Measurements from ENCODE around the gene EIF4E3. TPM values are rescaled to one million over a fixed set of nuclear protein-coding genes. Genes with fewer than 3 reads are reported as not detected.
A peak's percentile ranks its signal among the peaks of the same experiment; 100 is the strongest.

Gene EIF4E3
- total RNA-seq, 1 donor: 2.9 TPM

DNA sequence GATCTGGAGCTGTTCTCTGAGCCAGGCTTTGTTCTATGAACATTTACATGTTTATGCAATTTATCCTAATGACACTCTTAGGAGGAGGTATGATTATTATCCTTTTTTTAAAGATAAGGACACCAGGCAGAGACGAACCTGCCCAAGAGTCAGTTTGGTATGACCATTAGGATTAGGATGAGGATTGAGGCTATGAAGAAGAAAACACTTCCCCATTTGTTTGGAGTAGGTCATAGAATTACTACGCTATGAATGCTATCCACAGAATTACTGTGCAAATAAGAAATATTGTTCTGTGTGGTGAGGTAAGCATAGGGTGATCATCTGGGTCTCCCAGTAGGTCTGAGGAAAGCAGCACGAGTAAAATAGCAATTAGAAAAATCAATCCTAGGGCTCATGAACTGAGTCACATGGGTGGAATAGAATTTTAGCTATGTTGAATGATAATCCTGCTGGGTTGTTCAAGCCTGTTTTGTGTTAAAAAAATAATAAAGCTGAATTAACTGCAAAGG is 23.9 kb downstream of the EIF4E3 start:
- TF ChIP-seq, protein P1, sequence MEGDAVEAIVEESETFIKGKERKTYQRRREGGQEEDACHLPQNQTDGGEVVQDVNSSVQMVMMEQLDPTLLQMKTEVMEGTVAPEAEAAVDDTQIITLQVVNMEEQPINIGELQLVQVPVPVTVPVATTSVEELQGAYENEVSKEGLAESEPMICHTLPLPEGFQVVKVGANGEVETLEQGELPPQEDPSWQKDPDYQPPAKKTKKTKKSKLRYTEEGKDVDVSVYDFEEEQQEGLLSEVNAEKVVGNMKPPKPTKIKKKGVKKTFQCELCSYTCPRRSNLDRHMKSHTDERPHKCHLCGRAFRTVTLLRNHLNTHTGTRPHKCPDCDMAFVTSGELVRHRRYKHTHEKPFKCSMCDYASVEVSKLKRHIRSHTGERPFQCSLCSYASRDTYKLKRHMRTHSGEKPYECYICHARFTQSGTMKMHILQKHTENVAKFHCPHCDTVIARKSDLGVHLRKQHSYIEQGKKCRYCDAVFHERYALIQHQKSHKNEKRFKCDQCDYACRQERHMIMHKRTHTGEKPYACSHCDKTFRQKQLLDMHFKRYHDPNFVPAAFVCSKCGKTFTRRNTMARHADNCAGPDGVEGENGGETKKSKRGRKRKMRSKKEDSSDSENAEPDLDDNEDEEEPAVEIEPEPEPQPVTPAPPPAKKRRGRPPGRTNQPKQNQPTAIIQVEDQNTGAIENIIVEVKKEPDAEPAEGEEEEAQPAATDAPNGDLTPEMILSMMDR (IDR thresholded peaks at IDR 0.05; ENCODE audit: extremely low read depth, low read depth, low read length): no peak
- Histone ChIP-seq H3K27ac (ENCODE audit: low read depth, low read length) (no peak overlapping the region), H3K4me3 (ENCODE audit: insufficient read depth, low read length) (no peak overlapping the region), H3K4me1 (ENCODE audit: insufficient read depth, low read length) (no peaks in the 10 kb centered on the region), H3K9me3 (ENCODE audit: low read depth, low read length) (no peaks in the 10 kb centered on the region), H4K20me1 (ENCODE audit: insufficient read depth, low read length) (no peaks in the 10 kb centered on the region), H3K27me3 (ENCODE audit: insufficient read depth, low read length) (no peaks in the 10 kb centered on the region), H3K36me3 (ENCODE audit: insufficient read depth, low read length) (no peaks in the 10 kb centered on the region), H3K4me2 (ENCODE audit: insufficient read depth, low read length) (no peak overlapping the region), H2AFZ (ENCODE audit: low read length) (no peak overlapping the region), H3K79me2 (ENCODE audit: insufficient read depth, low read length) (no peaks in the 10 kb centered on the region)
- no peak for DNase-seq (ENCODE audit: insufficient read length, low spot score, missing footprints)

DNA sequence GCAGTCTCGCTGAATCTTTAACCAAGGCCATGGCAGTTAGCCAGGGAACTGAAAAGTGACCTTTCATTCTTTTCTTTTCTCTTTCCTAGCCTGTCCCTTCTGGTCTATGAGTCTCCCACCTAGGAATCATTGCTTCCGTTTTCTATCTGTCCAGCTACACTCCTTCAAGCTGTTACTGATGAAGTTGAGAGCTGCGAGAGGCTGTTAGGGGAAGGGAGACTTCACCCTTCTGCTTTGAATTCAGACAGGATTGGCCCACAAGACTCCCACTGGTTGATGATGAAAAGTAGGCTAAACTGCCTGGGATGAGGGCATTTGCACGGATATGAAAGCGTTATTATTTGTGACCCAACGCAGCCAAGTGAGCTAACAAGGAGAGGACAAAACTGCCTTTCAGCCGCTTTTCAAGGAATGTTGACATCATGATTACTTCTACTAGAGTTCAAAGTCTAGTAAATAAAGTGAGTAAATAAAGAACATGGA is 30.2 kb downstream of the EIF4E3 start:
- no peak for DNase-seq (ENCODE audit: insufficient read length, low spot score, missing footprints)
- TF ChIP-seq, protein P1 (IDR thresholded peaks at IDR 0.05; ENCODE audit: extremely low read depth, low read depth, low read length): no peak
- H3K4me2 ChIP-seq (ENCODE audit: insufficient read depth, low read length): no peak overlapping the region
- H3K36me3 ChIP-seq (ENCODE audit: insufficient read depth, low read length): no peaks in the 10 kb centered on the region
- H2AFZ ChIP-seq (ENCODE audit: low read length): no peak overlapping the region
- H3K4me1 ChIP-seq (ENCODE audit: insufficient read depth, low read length): peaks cover 14% of the 10 kb centered on the region
- H3K27me3 ChIP-seq (ENCODE audit: insufficient read depth, low read length): no peaks in the 10 kb centered on the region
- no peak overlapping the region for H3K4me3 ChIP-seq (ENCODE audit: insufficient read depth, low read length)
- H4K20me1 ChIP-seq (ENCODE audit: insufficient read depth, low read length): no peaks in the 10 kb centered on the region
- no peak overlapping the region for H3K27ac ChIP-seq (ENCODE audit: low read depth, low read length)
- H3K79me2 ChIP-seq (ENCODE audit: insufficient read depth, low read length): no peaks in the 10 kb centered on the region
- H3K9me3 ChIP-seq (ENCODE audit: low read depth, low read length): no peaks in the 10 kb centered on the region

DNA sequence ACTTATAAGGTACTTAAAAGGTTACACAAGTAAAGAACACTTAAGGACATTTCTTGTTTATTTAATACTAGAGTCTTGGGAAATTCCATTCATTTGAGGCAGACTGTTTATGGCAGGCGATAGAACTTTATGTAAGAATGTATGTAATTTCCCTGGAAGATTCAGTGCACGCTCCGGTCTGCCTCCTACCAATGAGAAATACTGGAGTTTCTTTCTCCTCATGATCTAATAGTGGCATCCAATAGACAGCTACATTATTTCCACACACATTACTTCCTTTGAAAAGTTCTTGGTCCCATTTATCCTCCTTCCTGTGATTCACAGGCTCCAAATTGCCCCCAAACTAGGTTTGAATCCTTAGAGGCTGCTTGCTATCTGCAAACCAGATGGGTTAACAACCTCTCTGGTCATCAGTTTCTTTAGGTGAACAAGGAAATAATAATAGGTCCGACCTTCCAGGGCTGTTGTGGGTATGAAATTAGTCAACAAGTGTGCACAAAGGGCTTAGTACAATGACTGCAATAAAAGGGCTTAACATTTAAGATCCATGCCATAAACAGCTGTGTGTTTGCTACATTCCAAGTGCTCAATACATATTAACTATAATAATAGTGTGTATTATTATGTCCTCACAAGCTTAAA is 30.7 kb downstream of the EIF4E3 start:
- Histone ChIP-seq H3K4me3 (ENCODE audit: insufficient read depth, low read length) (no peak overlapping the region), H2AFZ (ENCODE audit: low read length) (no peak overlapping the region), H4K20me1 (ENCODE audit: insufficient read depth, low read length) (no peaks in the 10 kb centered on the region), H3K4me1 (ENCODE audit: insufficient read depth, low read length) (peaks cover 17% of the 10 kb centered on the region), H3K27me3 (ENCODE audit: insufficient read depth, low read length) (no peaks in the 10 kb centered on the region), H3K36me3 (ENCODE audit: insufficient read depth, low read length) (no peaks in the 10 kb centered on the region), H3K9me3 (ENCODE audit: low read depth, low read length) (no peaks in the 10 kb centered on the region), H3K4me2 (ENCODE audit: insufficient read depth, low read length) (no peak overlapping the region), H3K27ac (ENCODE audit: low read depth, low read length) (no peak overlapping the region), H3K79me2 (ENCODE audit: insufficient read depth, low read length) (no peaks in the 10 kb centered on the region)
- DNase-seq (ENCODE audit: insufficient read length, low spot score, missing footprints): peak; percentile 77
- TF ChIP-seq, protein P1 (IDR thresholded peaks at IDR 0.05; ENCODE audit: extremely low read depth, low read depth, low read length): no peak

DNA sequence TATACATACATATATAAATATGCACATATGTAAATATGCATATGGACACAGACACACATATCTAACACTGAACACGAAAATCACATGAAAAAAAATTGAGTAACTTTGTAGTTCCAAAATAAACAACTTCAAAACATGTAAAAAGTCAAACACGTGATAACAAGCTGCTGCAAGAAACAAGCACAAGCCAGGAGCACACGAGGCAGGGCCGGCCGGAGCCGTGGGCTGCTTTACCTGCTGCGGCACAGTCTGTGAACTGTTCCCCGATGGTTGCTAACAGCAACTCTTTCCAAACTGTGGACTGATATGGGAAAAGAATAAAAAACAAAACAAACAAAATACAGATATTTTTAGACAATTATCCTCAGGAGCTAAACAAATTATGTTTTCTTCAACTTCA is 31.6 kb downstream of the EIF4E3 start:
- H3K27ac ChIP-seq (ENCODE audit: low read depth, low read length): no peak overlapping the region
- H3K36me3 ChIP-seq (ENCODE audit: insufficient read depth, low read length): no peaks in the 10 kb centered on the region
- no peak overlapping the region for H3K4me2 ChIP-seq (ENCODE audit: insufficient read depth, low read length)

More for the DNA sequence above, 31.6 kb downstream of the EIF4E3 start:
- Histone ChIP-seq H3K4me3 (ENCODE audit: insufficient read depth, low read length) (no peak overlapping the region), H3K27me3 (ENCODE audit: insufficient read depth, low read length) (no peaks in the 10 kb centered on the region), H3K4me1 (ENCODE audit: insufficient read depth, low read length) (peaks cover 17% of the 10 kb centered on the region), H4K20me1 (ENCODE audit: insufficient read depth, low read length) (no peaks in the 10 kb centered on the region), H3K79me2 (ENCODE audit: insufficient read depth, low read length) (no peaks in the 10 kb centered on the region), H2AFZ (ENCODE audit: low read length) (no peak overlapping the region), H3K9me3 (ENCODE audit: low read depth, low read length) (no peaks in the 10 kb centered on the region)
- TF ChIP-seq, protein P1 (IDR thresholded peaks at IDR 0.05; ENCODE audit: extremely low read depth, low read depth, low read length): no peak
- no peak for DNase-seq (ENCODE audit: insufficient read length, low spot score, missing footprints)
